Neural cell (in vitro differentiated cells): Measurements from ENCODE around the gene ARHGEF17. TPM values are rescaled to one million over a fixed set of nuclear protein-coding genes. Genes with fewer than 3 reads are reported as not detected.

Experiments used
- H2AFZ ChIP-seq: fragments of 200-600, 300-800 bp; sonication (generic), shearing (Covaris generic); 2 replicates; pipeline ENCODE4 v1.6.0; 2014; ENCODE audit warnings: low read depth, mild to moderate bottlenecking, antibody characterized with exemption, low read length, moderate library complexity
- H3F3A ChIP-seq: fragments of 200-600 bp; shearing (Covaris generic); 2 replicates; pipeline ENCODE4 v1.6.1; 2016; ENCODE audit warnings: mild to moderate bottlenecking, moderate library complexity, mixed read lengths, antibody characterized with exemption, low read length; ENCODE audit not compliant: insufficient read depth, poor library complexity, severe bottlenecking
- H3K27ac ChIP-seq: fragments of 200-600, 300-800 bp; sonication (generic), shearing (Covaris generic); 2 replicates; pipeline ENCODE4 v1.5.1; 2014; ENCODE audit warnings: mild to moderate bottlenecking, low read length, moderate library complexity
- H3K27me3 ChIP-seq: fragments of 300-800, 200-600 bp; sonication (generic), shearing (Covaris generic); 2 replicates; pipeline ENCODE4 v1.6.0; 2014; ENCODE audit warnings: mild to moderate bottlenecking, low read depth, low read length, moderate library complexity; ENCODE audit not compliant: insufficient read depth
- H3K36me3 ChIP-seq: fragments of 300-800, 200-600 bp; sonication (generic), shearing (Covaris generic); 2 replicates; pipeline ENCODE4 v1.5.1; 2014; ENCODE audit warnings: mild to moderate bottlenecking, antibody characterized with exemption, low read length, moderate library complexity; ENCODE audit not compliant: insufficient read depth
- H3K4me2 ChIP-seq: fragments of 300-800, 200-600 bp; sonication (generic), shearing (Covaris generic); 2 replicates; pipeline ENCODE4 v1.6.0; 2014; ENCODE audit warnings: mild to moderate bottlenecking, low read length
- H3K4me3 ChIP-seq: fragments of 300-800, 200-600 bp; sonication (generic), shearing (Covaris generic); 2 replicates; pipeline ENCODE4 v1.5.1; 2014; ENCODE audit warnings: mild to moderate bottlenecking, low read length, moderate library complexity
- H3K79me2 ChIP-seq: fragments of 200-600 bp; shearing (Covaris generic); replicated peaks from 2 replicates; pipeline ENCODE4 v1.6.0; 2014; ENCODE audit warnings: mild to moderate bottlenecking, low read length, moderate library complexity; ENCODE audit not compliant: insufficient read depth
- H3K9ac ChIP-seq: fragments of 300-800, 200-600 bp; sonication (generic), shearing (Covaris generic); 2 replicates; pipeline ENCODE4 v1.6.1; 2016; ENCODE audit warnings: mild to moderate bottlenecking, low read length, mixed read lengths
- H3K9me2 ChIP-seq: fragments of 200-600 bp; shearing (Covaris generic); 2 replicates; pipeline ENCODE4 v1.6.1; 2016; ENCODE audit warnings: mild to moderate bottlenecking, low read length, mixed read lengths; ENCODE audit not compliant: insufficient read depth
- H3K9me3 ChIP-seq: fragments of 200-600, 300-800 bp; sonication (generic), shearing (Covaris generic); 2 replicates; pipeline ENCODE4 v1.6.1; 2016; ENCODE audit warnings: mild to moderate bottlenecking, mixed run types, low read length, moderate library complexity, mixed read lengths
- H4K20me1 ChIP-seq: fragments of 200-600 bp; shearing (Covaris generic); 2 replicates; pipeline ENCODE4 v1.6.1; 2016; ENCODE audit warnings: mild to moderate bottlenecking, mixed run types; ENCODE audit not compliant: insufficient read depth
- EP300 ChIP-seq: fragments of 450-650 bp; conservative IDR thresholded peaks from 2 replicates; pipeline ENCODE4 v1.6.1; 2014; ENCODE audit warnings: antibody characterized with exemption, mild to moderate bottlenecking, moderate library complexity; ENCODE audit not compliant: poor library complexity, severe bottlenecking
- EZH2 ChIP-seq: fragments of 200-600, 300-800 bp; shearing (Covaris generic), sonication (generic); IDR thresholded peaks from 2 replicates; pipeline ENCODE4 v1.6.1; 2014; ENCODE audit warnings: antibody characterized with exemption, low read length, borderline replicate concordance, mild to moderate bottlenecking; ENCODE audit not compliant: insufficient read depth, poor library complexity, severe bottlenecking
- MXI1 ChIP-seq: fragments of 450-650 bp; conservative IDR thresholded peaks from 2 replicates; pipeline ENCODE4 v1.6.1; 2014; ENCODE audit warnings: antibody characterized with exemption, mild to moderate bottlenecking; ENCODE audit not compliant: poor library complexity, severe bottlenecking
- POLR2AphosphoS5 ChIP-seq: IDR thresholded peaks from 2 replicates; pipeline ENCODE4 v1.6.1; 2012
- RAD21 ChIP-seq: fragments of 450-650 bp; conservative IDR thresholded peaks from 2 replicates; pipeline ENCODE4 v1.6.1; 2014; ENCODE audit warnings: antibody characterized with exemption, mild to moderate bottlenecking, moderate library complexity
- SMC3 ChIP-seq: fragments of 450-650 bp; conservative IDR thresholded peaks from 2 replicates; pipeline ENCODE4 v1.6.1; 2014; ENCODE audit warnings: antibody characterized with exemption, mild to moderate bottlenecking, moderate library complexity; ENCODE audit not compliant: poor library complexity
- TAF1 ChIP-seq: IDR thresholded peaks from 2 replicates; pipeline ENCODE4 v1.6.1; 2012; ENCODE audit warnings: low read depth
- polyA plus RNA-seq: library from polyadenylated mRNA; depleted of rRNA; stranded (reverse); fragments of >200 nt; gene quantifications from 2 replicates; pipeline ENCODE4 v1.2.3, GENCODE V29; 2014
- TF ChIP-seq, protein P1 (sequence below): IDR thresholded peaks from 2 replicates; pipeline ENCODE4 v1.6.1; 2012; ENCODE audit warnings: borderline replicate concordance
- TF ChIP-seq, protein P2 (sequence below): fragments of 450-650 bp; IDR thresholded peaks from 2 replicates; pipeline ENCODE4 v1.5.1; 2014; ENCODE audit warnings: antibody characterized with exemption, mild to moderate bottlenecking, moderate library complexity; ENCODE audit not compliant: poor library complexity, severe bottlenecking

The ARHGEF17 gene
- polyA plus RNA-seq, 1 donor from 2014 or later = 7.9 TPM

DNA sequence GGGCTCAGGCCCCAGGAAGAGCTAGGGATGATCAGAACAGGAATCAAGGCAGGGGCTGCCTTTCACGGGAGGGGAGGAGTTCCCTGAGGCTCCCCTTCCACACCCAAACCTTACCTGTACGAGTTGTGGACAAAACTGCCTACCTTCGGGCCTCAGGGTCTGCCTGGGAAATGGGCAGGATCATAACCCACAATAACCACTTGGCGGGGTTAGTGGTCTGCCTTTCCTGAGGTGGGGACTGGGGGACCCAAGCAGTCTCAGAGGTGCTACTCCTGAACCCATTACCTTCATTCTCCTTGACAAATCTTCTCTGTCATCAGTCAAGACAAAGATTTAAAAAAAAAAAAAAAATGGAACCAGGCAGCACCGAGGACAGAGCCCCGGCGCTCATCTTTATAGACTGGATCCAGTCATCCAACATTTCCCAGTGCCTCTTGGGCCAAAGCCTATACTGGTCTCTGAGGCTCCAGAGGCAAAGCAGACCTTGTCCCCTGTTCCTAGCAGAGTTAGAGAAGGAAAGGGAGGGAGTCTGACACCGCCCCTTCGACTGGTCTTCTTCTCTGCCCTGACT is 21.8 kb upstream of the ARHGEF17 start:
- no peaks in the 10 kb centered on the region for H3F3A ChIP-seq
- no peak overlapping the region for H3K9ac ChIP-seq
- no peaks in the 10 kb centered on the region for H3K36me3 ChIP-seq
- H3K4me3 ChIP-seq = no peak overlapping the region
- H3K79me2 ChIP-seq = no peaks in the 10 kb centered on the region
- H3K4me2 ChIP-seq = no peak overlapping the region
- H3K9me3 ChIP-seq = no peaks in the 10 kb centered on the region
- TF ChIP-seq EZH2 = no peak
- TF ChIP-seq, protein P1, sequence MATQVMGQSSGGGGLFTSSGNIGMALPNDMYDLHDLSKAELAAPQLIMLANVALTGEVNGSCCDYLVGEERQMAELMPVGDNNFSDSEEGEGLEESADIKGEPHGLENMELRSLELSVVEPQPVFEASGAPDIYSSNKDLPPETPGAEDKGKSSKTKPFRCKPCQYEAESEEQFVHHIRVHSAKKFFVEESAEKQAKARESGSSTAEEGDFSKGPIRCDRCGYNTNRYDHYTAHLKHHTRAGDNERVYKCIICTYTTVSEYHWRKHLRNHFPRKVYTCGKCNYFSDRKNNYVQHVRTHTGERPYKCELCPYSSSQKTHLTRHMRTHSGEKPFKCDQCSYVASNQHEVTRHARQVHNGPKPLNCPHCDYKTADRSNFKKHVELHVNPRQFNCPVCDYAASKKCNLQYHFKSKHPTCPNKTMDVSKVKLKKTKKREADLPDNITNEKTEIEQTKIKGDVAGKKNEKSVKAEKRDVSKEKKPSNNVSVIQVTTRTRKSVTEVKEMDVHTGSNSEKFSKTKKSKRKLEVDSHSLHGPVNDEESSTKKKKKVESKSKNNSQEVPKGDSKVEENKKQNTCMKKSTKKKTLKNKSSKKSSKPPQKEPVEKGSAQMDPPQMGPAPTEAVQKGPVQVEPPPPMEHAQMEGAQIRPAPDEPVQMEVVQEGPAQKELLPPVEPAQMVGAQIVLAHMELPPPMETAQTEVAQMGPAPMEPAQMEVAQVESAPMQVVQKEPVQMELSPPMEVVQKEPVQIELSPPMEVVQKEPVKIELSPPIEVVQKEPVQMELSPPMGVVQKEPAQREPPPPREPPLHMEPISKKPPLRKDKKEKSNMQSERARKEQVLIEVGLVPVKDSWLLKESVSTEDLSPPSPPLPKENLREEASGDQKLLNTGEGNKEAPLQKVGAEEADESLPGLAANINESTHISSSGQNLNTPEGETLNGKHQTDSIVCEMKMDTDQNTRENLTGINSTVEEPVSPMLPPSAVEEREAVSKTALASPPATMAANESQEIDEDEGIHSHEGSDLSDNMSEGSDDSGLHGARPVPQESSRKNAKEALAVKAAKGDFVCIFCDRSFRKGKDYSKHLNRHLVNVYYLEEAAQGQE = no peak
- no peak for TF ChIP-seq RAD21
- TF ChIP-seq POLR2AphosphoS5 = no peak
- TF ChIP-seq, protein P2, sequence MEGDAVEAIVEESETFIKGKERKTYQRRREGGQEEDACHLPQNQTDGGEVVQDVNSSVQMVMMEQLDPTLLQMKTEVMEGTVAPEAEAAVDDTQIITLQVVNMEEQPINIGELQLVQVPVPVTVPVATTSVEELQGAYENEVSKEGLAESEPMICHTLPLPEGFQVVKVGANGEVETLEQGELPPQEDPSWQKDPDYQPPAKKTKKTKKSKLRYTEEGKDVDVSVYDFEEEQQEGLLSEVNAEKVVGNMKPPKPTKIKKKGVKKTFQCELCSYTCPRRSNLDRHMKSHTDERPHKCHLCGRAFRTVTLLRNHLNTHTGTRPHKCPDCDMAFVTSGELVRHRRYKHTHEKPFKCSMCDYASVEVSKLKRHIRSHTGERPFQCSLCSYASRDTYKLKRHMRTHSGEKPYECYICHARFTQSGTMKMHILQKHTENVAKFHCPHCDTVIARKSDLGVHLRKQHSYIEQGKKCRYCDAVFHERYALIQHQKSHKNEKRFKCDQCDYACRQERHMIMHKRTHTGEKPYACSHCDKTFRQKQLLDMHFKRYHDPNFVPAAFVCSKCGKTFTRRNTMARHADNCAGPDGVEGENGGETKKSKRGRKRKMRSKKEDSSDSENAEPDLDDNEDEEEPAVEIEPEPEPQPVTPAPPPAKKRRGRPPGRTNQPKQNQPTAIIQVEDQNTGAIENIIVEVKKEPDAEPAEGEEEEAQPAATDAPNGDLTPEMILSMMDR = no peak
- TF ChIP-seq TAF1 = no peak
- no peak for TF ChIP-seq SMC3
- no peak for TF ChIP-seq EP300
- no peak for TF ChIP-seq MXI1
- H3K9me2 ChIP-seq = no peaks in the 10 kb centered on the region
- no peak overlapping the region for H2AFZ ChIP-seq
- H4K20me1 ChIP-seq = no peaks in the 10 kb centered on the region
- no peaks in the 10 kb centered on the region for H3K27me3 ChIP-seq
- H3K27ac ChIP-seq = no peak overlapping the region

DNA sequence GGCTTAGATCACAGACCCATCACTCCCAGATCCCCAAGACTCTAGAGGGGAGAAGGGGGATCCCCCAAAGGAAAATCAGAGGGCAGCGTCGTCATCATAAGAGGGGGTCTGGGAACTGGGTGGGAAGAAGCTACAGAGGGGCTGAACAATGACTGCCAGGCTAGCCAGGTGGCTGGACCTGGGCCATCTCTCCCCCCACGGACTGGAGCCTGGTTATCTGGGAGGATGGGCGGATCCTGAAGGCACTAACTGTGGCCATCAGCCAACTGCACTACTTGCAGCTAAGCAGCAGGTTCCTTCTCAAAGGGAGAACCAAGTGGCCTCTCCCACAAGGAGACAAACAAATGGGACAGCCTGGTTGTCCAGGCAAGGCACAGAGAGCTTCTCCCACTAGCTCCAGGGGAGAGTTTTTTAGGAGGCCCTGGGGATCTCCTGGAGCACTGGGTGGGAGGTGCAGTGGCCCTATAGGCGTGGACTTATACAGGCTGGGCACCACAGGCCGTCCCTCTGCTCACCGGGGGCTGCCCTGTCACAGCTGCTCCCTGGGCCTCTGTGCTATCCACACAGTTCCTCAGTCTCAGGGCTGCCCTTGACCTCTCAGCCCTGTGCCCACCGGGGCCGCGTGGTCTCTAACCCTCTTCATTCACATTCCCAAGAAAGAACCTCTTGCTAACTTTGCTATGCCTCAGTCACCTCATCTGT is 20.5 kb upstream of the ARHGEF17 start:
- H3K4me2 ChIP-seq = no peak overlapping the region
- TF ChIP-seq MXI1 (no peak), EZH2 (no peak), TAF1 (no peak), SMC3 (no peak), EP300 (no peak), RAD21 (no peak), POLR2AphosphoS5 (no peak)
- TF ChIP-seq, protein P2 = no peak
- TF ChIP-seq, protein P1 = no peak
- H3K4me3 ChIP-seq = no peak overlapping the region
- no peaks in the 10 kb centered on the region for H4K20me1 ChIP-seq
- H3K79me2 ChIP-seq = no peaks in the 10 kb centered on the region
- H3F3A ChIP-seq = no peaks in the 10 kb centered on the region
- no peak overlapping the region for H2AFZ ChIP-seq
- no peaks in the 10 kb centered on the region for H3K9me3 ChIP-seq
- no peaks in the 10 kb centered on the region for H3K36me3 ChIP-seq
- no peak overlapping the region for H3K27ac ChIP-seq
- H3K9ac ChIP-seq = no peak overlapping the region
- H3K27me3 ChIP-seq = no peaks in the 10 kb centered on the region
- no peaks in the 10 kb centered on the region for H3K9me2 ChIP-seq
